Vagina (tissue), 2 donors: ENCODE measurements around the gene CELF1. TPM values are rescaled to one million over a fixed set of nuclear protein-coding genes. Genes with fewer than 3 reads are reported as not detected.
"Not testable (repeated sequence)": the region's sequence is repeated elsewhere in the genome, so short reads cannot be mapped to it uniquely, and the experiment has no call there.

Experiments used
- DNase-seq, 2 donors: peaks; one replicate each; pipeline ENCODE4 v3.0.0-alpha.2; 2017; ENCODE audit errors: extremely low spot score in 2 of 2
- H3K27ac ChIP-seq: fragments of 200-600 bp; sonication (generic); one replicate; pipeline ENCODE4 v1.5.1; 2019
- H3K27me3 ChIP-seq: fragments of 200-600 bp; sonication (generic); one replicate; pipeline ENCODE4 v1.5.1; 2019
- H3K36me3 ChIP-seq, 2 donors: fragments of 200-600 bp; sonication (generic); one replicate each; pipeline ENCODE4 v1.5.1; 2017 to 2019
- H3K4me1 ChIP-seq: fragments of 200-600 bp; sonication (generic); one replicate; pipeline ENCODE4 v1.5.1; 2019
- H3K4me3 ChIP-seq, 2 donors: fragments of 200-600 bp; sonication (generic); 1 replicate in 1 of 2; 2 replicates in 1 of 2; pipeline ENCODE4 v1.5.1; 2016 to 2019
- H3K9me3 ChIP-seq: fragments of 200-600 bp; sonication (generic); one replicate; pipeline ENCODE4 v1.5.1; 2019
- CTCF ChIP-seq, 3 experiments: fragments of 450-650 bp in 2 of 3; fragments of 200-600 bp in 1 of 3; sonication (generic) in 1 of 3; IDR thresholded peaks; one replicate each; pipeline ENCODE4 v1.5.1; 2017 to 2019; ENCODE audit warnings: antibody characterized with exemption in 3 of 3, mild to moderate bottlenecking in 2 of 3, moderate library complexity in 2 of 3
- POLR2A ChIP-seq, 2 donors: fragments of 450-650 bp; IDR thresholded peaks; one replicate each; pipeline ENCODE4 v1.6.1; 2017; ENCODE audit warnings: antibody characterized with exemption in 2 of 2, mild to moderate bottlenecking in 2 of 2, moderate library complexity in 2 of 2
- POLR2AphosphoS5 ChIP-seq, 2 donors: sonication (generic); formaldehyde crosslinking; IDR thresholded peaks; one replicate each; pipeline ENCODE4 v1.9.0; 2017; ENCODE audit warnings: antibody characterized with exemption in 2 of 2, mild to moderate bottlenecking in 2 of 2, low read depth in 1 of 2; ENCODE audit not compliant: insufficient read depth in 1 of 2
- intact Hi-C: fragments of 100-400 bp; cut with DNase I; formaldehyde crosslinking; loops from one replicate; pipeline ENCODE4 v1.15.1; 2023
- total RNA-seq: library from RNA; depleted of rRNA; stranded (reverse); fragments of >200 nt; gene quantifications from one replicate; pipeline ENCODE4 v1.2.3, GENCODE V29; 2016

Gene CELF1
- total RNA-seq, 1 donor from 2014 or later = 100 TPM

GRCh38 chr11:47531666-47532065 is 21.3 kb downstream of the CELF1 start:
- Histone ChIP-seq H3K4me1 (peaks cover 67% of the 10 kb centered on the region), H3K36me3 (no peaks in the 10 kb centered on the region), H3K4me3 (no peak overlapping the region), H3K27me3 (no peaks in the 10 kb centered on the region), H3K27ac (no peak overlapping the region), H3K9me3 (no peaks in the 10 kb centered on the region)
- no peak for DNase-seq
- no peak for TF ChIP-seq POLR2A (IDR thresholded peaks at IDR 0.05)
- no peak for TF ChIP-seq POLR2AphosphoS5 (IDR thresholded peaks at IDR 0.05; ENCODE audit: insufficient read depth in 1 of 2, low read depth in 1 of 2)
- TF ChIP-seq CTCF (IDR thresholded peaks at IDR 0.05) = no peak
- intact Hi-C loops = no loop called here

- H3K27ac ChIP-seq, H3K4me3 ChIP-seq, DNase-seq, H3K27me3 ChIP-seq, intact Hi-C loops, H3K9me3 ChIP-seq, H3K36me3 ChIP-seq: not testable (repeated sequence)
- peaks cover 66% of the 10 kb centered on the region for H3K4me1 ChIP-seq
Observed at GRCh38 chr11:47530721-47531120, 22.2 kb downstream of the CELF1 start.

- Histone ChIP-seq H3K9me3 (no peaks in the 10 kb centered on the region), H3K27ac (no peak overlapping the region), H3K4me1 (peaks cover 67% of the 10 kb centered on the region), H3K36me3 (no peaks in the 10 kb centered on the region), H3K4me3 (no peak overlapping the region), H3K27me3 (no peaks in the 10 kb centered on the region)
- TF ChIP-seq POLR2AphosphoS5 (IDR thresholded peaks at IDR 0.05; ENCODE audit: insufficient read depth in 1 of 2, low read depth in 1 of 2) (no peak), POLR2A (IDR thresholded peaks at IDR 0.05) (no peak), CTCF (IDR thresholded peaks at IDR 0.05) (no peak)
- DNase-seq = no peak
- intact Hi-C loops = no loop called here
Observed at GRCh38 chr11:47529951-47530350, 23.0 kb downstream of the CELF1 start.

- no peak for TF ChIP-seq POLR2AphosphoS5 (IDR thresholded peaks at IDR 0.05; ENCODE audit: insufficient read depth in 1 of 2, low read depth in 1 of 2)
- no peak for TF ChIP-seq POLR2A (IDR thresholded peaks at IDR 0.05)
- no peak for TF ChIP-seq CTCF (IDR thresholded peaks at IDR 0.05)
- H3K27me3 ChIP-seq = no peaks in the 10 kb centered on the region
- intact Hi-C loops = no loop called here
- no peaks in the 10 kb centered on the region for H3K9me3 ChIP-seq
- H3K4me1 ChIP-seq = peaks cover 72% of the 10 kb centered on the region
- DNase-seq = no peak
- H3K27ac ChIP-seq = no peak overlapping the region
- H3K36me3 ChIP-seq = no peaks in the 10 kb centered on the region
- no peak overlapping the region for H3K4me3 ChIP-seq
Observed at GRCh38 chr11:47527186-47527585, 25.7 kb downstream of the CELF1 start.

- intact Hi-C loops, H3K27me3 ChIP-seq, H3K9me3 ChIP-seq, H3K36me3 ChIP-seq, H3K4me3 ChIP-seq, DNase-seq, H3K27ac ChIP-seq: not testable (repeated sequence)
- H3K4me1 ChIP-seq = peaks cover 70% of the 10 kb centered on the region
Observed at GRCh38 chr11:47526032-47526431, 26.9 kb downstream of the CELF1 start.

- no peaks in the 10 kb centered on the region for H3K9me3 ChIP-seq
- peak overlapping the region; percentile 82 for H3K27ac ChIP-seq
- TF ChIP-seq CTCF (IDR thresholded peaks at IDR 0.05) (no peak), POLR2AphosphoS5 (IDR thresholded peaks at IDR 0.05; ENCODE audit: insufficient read depth in 1 of 2, low read depth in 1 of 2) (peak; percentile 22 to 29), POLR2A (IDR thresholded peaks at IDR 0.05) (no peak)
- H3K4me1 ChIP-seq = peaks cover 76% of the 10 kb centered on the region
- no peak for DNase-seq
- no peaks in the 10 kb centered on the region for H3K36me3 ChIP-seq
- intact Hi-C loops = no loop called here
- H3K4me3 ChIP-seq = peak overlapping the region in 1 of 2 donors; percentile 19
- no peaks in the 10 kb centered on the region for H3K27me3 ChIP-seq
Observed at GRCh38 chr11:47524291-47524874, 28.5 kb downstream of the CELF1 start.
